Stimulated activated CD4-positive, alpha-beta T cell treated with anti-CD3 and anti-CD28 coated beads, Interleukin-2, amount 100 ng/mL, for 24 hours (primary cell): Measurements from ENCODE around the gene ZFAND2B.

Experiments
- DNase-seq, 2 donors: peaks; one replicate each; pipeline ENCODE4 v3.0.0-alpha.2; 2020

Gene ZFAND2B

GRCh38 chr2:219225350-219225749, 18.8 kb downstream of the ZFAND2B start:
- DNase-seq = no peak

GRCh38 chr2:219228041-219228910, 21.7 kb downstream of the ZFAND2B start:
- no peak for DNase-seq

- DNase-seq = no peak
Measured at GRCh38 chr2:219228911-219229304, 22.3 kb downstream of the ZFAND2B start.

- peak; percentile 98 for DNase-seq
Measured at GRCh38 chr2:219229305-219230058, 22.9 kb downstream of the ZFAND2B start, which contains the start of the genes ANKZF1 and ATG9A. ANKZF1 (plus strand) TSS chr2:219229806; CDS start chr2:219230258, 452 bp downstream. ATG9A (minus strand) TSS chr2:219229636; CDS start chr2:219228024, 1,612 bp downstream.

GRCh38 chr2:219230059-219230540, 23.5 kb downstream of the ZFAND2B start:
- peak; percentile 56 to 72 for DNase-seq

- DNase-seq = no peak
Measured at GRCh38 chr2:219234331-219234730, 27.7 kb downstream of the ZFAND2B start.

- DNase-seq = no peak
Measured at GRCh38 chr2:219243291-219243761, 36.7 kb downstream of the ZFAND2B start.

GRCh38 chr2:219244789-219245147, 38.2 kb downstream of the ZFAND2B start:
- DNase-seq = no peak

- peak; percentile 91 to 94 for DNase-seq
Measured at GRCh38 chr2:219245148-219245898, 38.7 kb downstream of the ZFAND2B start, which contains the start of the genes GLB1L and STK16. GLB1L (minus strand) TSS chr2:219245444; CDS start chr2:219243573, 1,871 bp downstream. STK16 (plus strand) TSS chr2:219245479; CDS start chr2:219246000, 521 bp downstream.

- DNase-seq = peak in 1 of 2 donors; percentile 39
Measured at GRCh38 chr2:219245899-219246230, 39.3 kb downstream of the ZFAND2B start.

- no peak for DNase-seq
Measured at GRCh38 chr2:219246559-219246958, 40.0 kb downstream of the ZFAND2B start.

- peak; percentile 61 to 63 for DNase-seq
Measured at GRCh38 chr2:219247678-219248642, 41.4 kb downstream of the ZFAND2B start.

GRCh38 chr2:219248845-219249202, 42.2 kb downstream of the ZFAND2B start:
- no peak for DNase-seq

- DNase-seq = peak; percentile 37 to 50
Measured at GRCh38 chr2:219249203-219249980, 42.8 kb downstream of the ZFAND2B start.

GRCh38 chr2:219250049-219250781, 43.6 kb downstream of the ZFAND2B start:
- no peak for DNase-seq

- DNase-seq = no peak
Measured at GRCh38 chr2:219251656-219252055, 45.1 kb downstream of the ZFAND2B start.

GRCh38 chr2:219252084-219252483, 45.5 kb downstream of the ZFAND2B start:
- DNase-seq = peak; percentile 41 to 42

- DNase-seq = peak in 1 of 2 donors; percentile 56
Measured at GRCh38 chr2:219252570-219252899, 46.0 kb downstream of the ZFAND2B start.

- peak; percentile 51 to 68 for DNase-seq
Measured at GRCh38 chr2:219252900-219253752, 46.5 kb downstream of the ZFAND2B start, which contains the start of gene TUBA4B. TUBA4B (plus strand) TSS chr2:219253243; CDS start chr2:219253408, 165 bp downstream.
